ENCODE data around the gene EXOC3. TPM values are rescaled to one million over a fixed set of nuclear protein-coding genes. Genes with fewer than 3 reads are reported as not detected.

Gene EXOC3
- total and polyA plus RNA-seq, 2 of the 8 experiments (the other 6 are each of a cell fraction or from before 2014, with no cell fraction given), result 14.4 to 30.0 TPM

DNA sequence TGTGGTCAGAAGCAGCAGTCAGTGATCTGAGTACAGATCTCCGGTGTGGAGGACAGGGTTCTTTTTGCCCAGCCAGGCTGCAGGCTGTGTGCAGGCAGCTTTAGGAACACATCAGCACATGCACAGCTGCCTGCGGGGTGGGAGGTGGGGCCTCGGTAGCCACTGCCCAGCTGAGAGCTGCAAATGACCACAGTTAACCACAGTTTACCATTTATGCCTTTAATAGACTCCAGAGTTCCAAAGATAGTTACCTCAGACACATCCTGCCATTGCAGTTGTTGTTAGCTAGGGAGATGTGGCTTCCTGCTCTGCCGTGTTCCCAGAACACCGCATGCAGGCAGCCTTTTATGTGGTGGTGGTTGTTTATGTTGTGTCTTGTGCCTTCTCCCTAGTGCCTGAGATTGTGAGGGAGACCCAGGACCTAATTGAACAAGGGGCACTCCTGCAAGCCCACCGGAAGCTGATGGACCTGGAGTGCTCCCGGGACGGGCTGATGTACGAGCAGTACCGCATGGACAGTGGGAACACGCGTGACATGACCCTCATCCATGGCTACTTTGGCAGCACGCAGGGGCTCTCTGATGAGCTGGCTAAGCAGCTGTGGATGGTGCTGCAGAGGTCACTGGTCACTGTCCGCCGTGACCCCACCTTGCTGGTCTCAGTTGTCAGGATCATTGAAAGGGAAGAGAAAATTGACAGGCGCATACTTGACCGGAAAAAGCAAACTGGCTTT is 10.2 kb downstream of the EXOC3 start (continued):
- TF ChIP-seq BRCA1 (IDR thresholded peaks at IDR 0.05; ENCODE audit: low read depth, low read length) (no peak), BCL11A (IDR thresholded peaks at IDR 0.05; ENCODE audit: low read depth in 2 of 2, low read length in 2 of 2) (no peak), EZH2 (IDR thresholded peaks at IDR 0.05; ENCODE audit: low read depth, low read length, severe bottlenecking) (no peak), CHD1 (IDR thresholded peaks at IDR 0.05; ENCODE audit: low read depth, low read length) (no peak), TCF12 (IDR thresholded peaks at IDR 0.05; ENCODE audit: low read depth, low read length) (no peak), PHF8 (conservative IDR thresholded peaks at IDR 0.05; ENCODE audit: low read depth, low read length) (no peak)
